Liver (tissue), 2 donors: ENCODE results near the gene EXOC3.

Source experiments
- CTCF ChIP-seq: fragments of 150-350 bp; IDR thresholded peaks from 2 replicates; pipeline ENCODE4 v1.5.1; 2017; ENCODE audit warnings: improper control_type of control experiment, low read depth, low read length; ENCODE audit not compliant: missing input control
- FOXA1 ChIP-seq: IDR thresholded peaks from 2 replicates; pipeline ENCODE4 v1.6.1; 2016; ENCODE audit warnings: antibody characterized with exemption
- donor health status: healthy.

- TF ChIP-seq FOXA1: no peak
- TF ChIP-seq CTCF: no peak
These were observed 39.5 kb downstream of the EXOC3 start for GRCh38 chr5:482506-482905.
